Measurements from ENCODE around the gene LMAN2.

- TF ChIP-seq CTCF (IDR thresholded peaks at IDR 0.05 in 2 of 3, conservative IDR thresholded peaks at IDR 0.05 in 1 of 3; ENCODE audit: borderline replicate concordance in 1 of 3, insufficient read depth in 1 of 3, low read depth in 2 of 3, low read length in 2 of 3), result peak in 2 of 3 experiments; percentile 79 to 93; a peak in 4 of 6 replicates
- no peak for TF ChIP-seq JUND (IDR thresholded peaks at IDR 0.05)
- TF ChIP-seq ZNF274 (IDR thresholded peaks at IDR 0.05; ENCODE audit: low read depth, low read length), result no peak
- no peak for TF ChIP-seq SRF (IDR thresholded peaks at IDR 0.05; ENCODE audit: low read depth)
- no peak for TF ChIP-seq EZH2 (IDR thresholded peaks at IDR 0.05)
- TF ChIP-seq, protein P1, sequence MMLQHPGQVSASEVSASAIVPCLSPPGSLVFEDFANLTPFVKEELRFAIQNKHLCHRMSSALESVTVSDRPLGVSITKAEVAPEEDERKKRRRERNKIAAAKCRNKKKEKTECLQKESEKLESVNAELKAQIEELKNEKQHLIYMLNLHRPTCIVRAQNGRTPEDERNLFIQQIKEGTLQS (IDR thresholded peaks at IDR 0.05), result no peak
- no peak for TF ChIP-seq POLR2A (IDR thresholded peaks at IDR 0.05; ENCODE audit: borderline replicate concordance, extremely low read depth, insufficient read depth, insufficient read length)
- TF ChIP-seq, protein P2, sequence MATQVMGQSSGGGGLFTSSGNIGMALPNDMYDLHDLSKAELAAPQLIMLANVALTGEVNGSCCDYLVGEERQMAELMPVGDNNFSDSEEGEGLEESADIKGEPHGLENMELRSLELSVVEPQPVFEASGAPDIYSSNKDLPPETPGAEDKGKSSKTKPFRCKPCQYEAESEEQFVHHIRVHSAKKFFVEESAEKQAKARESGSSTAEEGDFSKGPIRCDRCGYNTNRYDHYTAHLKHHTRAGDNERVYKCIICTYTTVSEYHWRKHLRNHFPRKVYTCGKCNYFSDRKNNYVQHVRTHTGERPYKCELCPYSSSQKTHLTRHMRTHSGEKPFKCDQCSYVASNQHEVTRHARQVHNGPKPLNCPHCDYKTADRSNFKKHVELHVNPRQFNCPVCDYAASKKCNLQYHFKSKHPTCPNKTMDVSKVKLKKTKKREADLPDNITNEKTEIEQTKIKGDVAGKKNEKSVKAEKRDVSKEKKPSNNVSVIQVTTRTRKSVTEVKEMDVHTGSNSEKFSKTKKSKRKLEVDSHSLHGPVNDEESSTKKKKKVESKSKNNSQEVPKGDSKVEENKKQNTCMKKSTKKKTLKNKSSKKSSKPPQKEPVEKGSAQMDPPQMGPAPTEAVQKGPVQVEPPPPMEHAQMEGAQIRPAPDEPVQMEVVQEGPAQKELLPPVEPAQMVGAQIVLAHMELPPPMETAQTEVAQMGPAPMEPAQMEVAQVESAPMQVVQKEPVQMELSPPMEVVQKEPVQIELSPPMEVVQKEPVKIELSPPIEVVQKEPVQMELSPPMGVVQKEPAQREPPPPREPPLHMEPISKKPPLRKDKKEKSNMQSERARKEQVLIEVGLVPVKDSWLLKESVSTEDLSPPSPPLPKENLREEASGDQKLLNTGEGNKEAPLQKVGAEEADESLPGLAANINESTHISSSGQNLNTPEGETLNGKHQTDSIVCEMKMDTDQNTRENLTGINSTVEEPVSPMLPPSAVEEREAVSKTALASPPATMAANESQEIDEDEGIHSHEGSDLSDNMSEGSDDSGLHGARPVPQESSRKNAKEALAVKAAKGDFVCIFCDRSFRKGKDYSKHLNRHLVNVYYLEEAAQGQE (IDR thresholded peaks at IDR 0.05; ENCODE audit: low read depth), result no peak
Measured at GRCh38 chr5:177317959-177318377, 33.5 kb downstream of the LMAN2 start.
